HepG2 (cell line): Measurements from ENCODE around the gene CLIC4. TPM values are rescaled to one million over a fixed set of nuclear protein-coding genes. Genes with fewer than 3 reads are reported as not detected.

Experiments used
- ATF3 ChIP-seq: sonication (generic); formaldehyde crosslinking; IDR thresholded peaks from 2 replicates; pipeline ENCODE4 v1.4.0; 2020; ENCODE audit warnings: missing genetic modification reagents
- CCAR2 ChIP-seq: fragments of 200-400 bp; formaldehyde crosslinking; optimal IDR thresholded peaks from 2 replicates; pipeline ENCODE3; 2018; ENCODE audit warnings: low read depth, mild to moderate bottlenecking, low read length, moderate library complexity
- DRAP1 ChIP-seq: IDR thresholded peaks from 2 replicates; pipeline ENCODE4 v1.6.1; 2016; ENCODE audit warnings: missing genetic modification reagents, missing compliant biosample characterization
- NAIF1 ChIP-seq: sonication (generic); formaldehyde crosslinking; IDR thresholded peaks from 2 replicates; pipeline ENCODE4 v1.5.0; 2020; ENCODE audit warnings: mild to moderate bottlenecking, missing genetic modification reagents, borderline replicate concordance
- NCOR1 ChIP-seq: fragments of 200-600 bp; sonication (generic); IDR thresholded peaks from 2 replicates; pipeline ENCODE4 v1.7.0; 2017; ENCODE audit warnings: antibody characterized with exemption, low read length, borderline replicate concordance
- NR2F6 ChIP-seq, 2 experiments: IDR thresholded peaks; 2 replicates each; pipeline ENCODE4 v1.6.1; 2016; ENCODE audit warnings: antibody characterized with exemption in 1 of 2, mild to moderate bottlenecking in 1 of 2
- YEATS2 ChIP-seq: sonication (generic); formaldehyde crosslinking; IDR thresholded peaks from 2 replicates; pipeline ENCODE4 v1.4.0; 2020; ENCODE audit warnings: missing genetic modification reagents, borderline replicate concordance
- ZNF101 ChIP-seq: sonication (generic); formaldehyde crosslinking; IDR thresholded peaks from 2 replicates; pipeline ENCODE4 v1.4.0; 2020; ENCODE audit warnings: mild to moderate bottlenecking, low read depth, missing genetic modification reagents, borderline replicate concordance
- ZNF230 ChIP-seq: sonication (generic); formaldehyde crosslinking; IDR thresholded peaks from 2 replicates; pipeline ENCODE4 v1.4.0; 2020; ENCODE audit warnings: mild to moderate bottlenecking, missing genetic modification reagents
- ZNF343 ChIP-seq: sonication (generic); formaldehyde crosslinking; IDR thresholded peaks from 2 replicates; pipeline ENCODE4 v1.4.0; 2020; ENCODE audit warnings: mild to moderate bottlenecking, missing genetic modification reagents
- ZNF543 ChIP-seq: sonication (generic); formaldehyde crosslinking; IDR thresholded peaks from 2 replicates; pipeline ENCODE4 v1.4.0; 2020; ENCODE audit warnings: mild to moderate bottlenecking, missing genetic modification reagents
- ZNF83 ChIP-seq: sonication (generic); formaldehyde crosslinking; IDR thresholded peaks from 2 replicates; pipeline ENCODE4 v1.4.0; 2020; ENCODE audit warnings: missing genetic modification reagents, mild to moderate bottlenecking, borderline replicate concordance
- polyA plus RNA-seq, 8 experiments: library from polyadenylated mRNA; depleted of rRNA in 3 of 8; stranded (reverse) in 7 of 8; unstranded in 1 of 8; fragments of >200 nt; fragmentation: Illumina TruSeq in 4 of 8; extraction: Trizol in 4 of 8; gene quantifications; 2 replicates each; pipeline versions ENCODE4 v1.2.1 to v1.2.3, GENCODE V29; 2011 to 2016; ENCODE audit warnings: low read depth in 4 of 8, missing spikeins in 1 of 8, mixed read lengths in 1 of 8; ENCODE audit not compliant: insufficient read depth in 1 of 8
- total RNA-seq, 5 experiments: library from RNA; depleted of rRNA; stranded (reverse); fragments of >200 nt; fragmentation: Illumina TruSeq; extraction: Trizol; gene quantifications; 2 replicates each; pipeline ENCODE4 v1.2.3, GENCODE V29; 2016; ENCODE audit warnings: low read depth in 1 of 5
- TF ChIP-seq, protein P1 (sequence below): IDR thresholded peaks from 2 replicates; pipeline ENCODE4 v1.6.1; 2016; ENCODE audit warnings: low read depth
- TF ChIP-seq, protein P2 (sequence below): sonication (generic); formaldehyde crosslinking; IDR thresholded peaks from 2 replicates; pipeline ENCODE4 v1.4.0; 2020; ENCODE audit warnings: missing genetic modification reagents, borderline replicate concordance
- TF ChIP-seq, protein P3 (sequence below): sonication (generic); formaldehyde crosslinking; IDR thresholded peaks from 2 replicates; pipeline ENCODE4 v1.4.0; 2020; ENCODE audit warnings: missing genetic modification reagents

The CLIC4 gene
- total and polyA plus RNA-seq, 2 of the 13 experiments (the other 11 are each of a cell fraction or from before 2014, with no cell fraction given): 23.3 to 77.4 TPM

DNA sequence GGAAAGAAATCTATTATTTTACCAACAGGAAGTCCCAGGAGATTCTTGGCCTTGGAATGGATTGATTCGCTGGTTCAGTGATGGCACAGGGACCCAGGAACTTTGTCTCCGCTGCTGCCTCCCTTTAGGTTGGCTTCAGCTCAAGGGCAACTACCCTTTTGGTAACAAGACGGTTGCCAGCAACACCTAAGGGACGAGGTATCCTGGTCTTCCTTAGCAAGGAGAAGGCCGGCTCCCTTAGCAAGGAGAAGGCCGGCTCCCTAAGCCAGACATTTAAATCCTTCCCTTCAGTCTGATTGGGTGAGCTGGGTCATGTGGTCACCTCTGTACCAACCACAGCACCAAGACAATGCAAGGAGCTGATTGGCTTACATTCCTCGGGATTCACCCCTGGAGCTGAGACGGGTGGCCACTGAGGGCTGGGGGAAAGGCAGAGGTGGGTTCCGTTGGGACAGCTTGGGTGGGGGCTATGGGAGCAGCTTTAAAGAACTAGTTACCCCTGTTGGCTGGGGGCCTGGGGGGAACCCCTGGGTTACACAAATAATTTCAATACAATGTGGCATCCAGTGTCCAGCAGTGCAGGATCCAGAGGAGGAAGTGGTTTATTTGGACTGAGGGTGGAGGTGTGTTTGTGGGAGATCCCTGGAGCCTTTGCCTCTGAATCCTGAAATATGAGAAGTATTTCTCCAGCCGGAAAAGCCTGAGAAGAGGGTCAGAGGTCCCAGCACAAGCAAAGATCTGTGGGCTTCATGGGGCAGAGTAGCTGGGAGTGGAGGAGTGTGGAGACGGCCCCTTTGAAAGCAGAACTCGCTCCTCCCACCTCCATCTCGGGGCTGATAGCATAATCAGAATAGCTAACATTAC is 20.7 kb upstream of the CLIC4 start (continued):
- TF ChIP-seq DRAP1 (CRISPR knock-in tag): peak; percentile 96
- TF ChIP-seq ZNF101 (CRISPR knock-in tag): no peak; the same call in 1 of the 2 replicates
- 0 out of 2 replicates have a peak, but pooled peaks have one; percentile 56 for TF ChIP-seq ZNF543 (CRISPR knock-in tag)
- TF ChIP-seq, protein P1, sequence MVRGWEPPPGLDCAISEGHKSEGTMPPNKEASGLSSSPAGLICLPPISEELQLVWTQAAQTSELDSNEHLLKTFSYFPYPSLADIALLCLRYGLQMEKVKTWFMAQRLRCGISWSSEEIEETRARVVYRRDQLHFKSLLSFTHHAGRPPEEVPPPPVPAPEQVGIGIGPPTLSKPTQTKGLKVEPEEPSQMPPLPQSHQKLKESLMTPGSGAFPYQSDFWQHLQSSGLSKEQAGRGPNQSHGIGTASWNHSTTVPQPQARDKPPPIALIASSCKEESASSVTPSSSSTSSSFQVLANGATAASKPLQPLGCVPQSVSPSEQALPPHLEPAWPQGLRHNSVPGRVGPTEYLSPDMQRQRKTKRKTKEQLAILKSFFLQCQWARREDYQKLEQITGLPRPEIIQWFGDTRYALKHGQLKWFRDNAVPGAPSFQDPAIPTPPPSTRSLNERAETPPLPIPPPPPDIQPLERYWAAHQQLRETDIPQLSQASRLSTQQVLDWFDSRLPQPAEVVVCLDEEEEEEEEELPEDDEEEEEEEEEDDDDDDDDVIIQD (CRISPR knock-in tag): peak; percentile 63
- TF ChIP-seq YEATS2 (CRISPR knock-in tag): peak; percentile 74; the same call in 1 of the 2 replicates
- TF ChIP-seq NCOR1: peak; percentile 44; the same call in 1 of the 2 replicates
- TF ChIP-seq ZNF343 (CRISPR knock-in tag): 0 out of 2 replicates have a peak, but pooled peaks have one; percentile 35
- TF ChIP-seq, protein P2, sequence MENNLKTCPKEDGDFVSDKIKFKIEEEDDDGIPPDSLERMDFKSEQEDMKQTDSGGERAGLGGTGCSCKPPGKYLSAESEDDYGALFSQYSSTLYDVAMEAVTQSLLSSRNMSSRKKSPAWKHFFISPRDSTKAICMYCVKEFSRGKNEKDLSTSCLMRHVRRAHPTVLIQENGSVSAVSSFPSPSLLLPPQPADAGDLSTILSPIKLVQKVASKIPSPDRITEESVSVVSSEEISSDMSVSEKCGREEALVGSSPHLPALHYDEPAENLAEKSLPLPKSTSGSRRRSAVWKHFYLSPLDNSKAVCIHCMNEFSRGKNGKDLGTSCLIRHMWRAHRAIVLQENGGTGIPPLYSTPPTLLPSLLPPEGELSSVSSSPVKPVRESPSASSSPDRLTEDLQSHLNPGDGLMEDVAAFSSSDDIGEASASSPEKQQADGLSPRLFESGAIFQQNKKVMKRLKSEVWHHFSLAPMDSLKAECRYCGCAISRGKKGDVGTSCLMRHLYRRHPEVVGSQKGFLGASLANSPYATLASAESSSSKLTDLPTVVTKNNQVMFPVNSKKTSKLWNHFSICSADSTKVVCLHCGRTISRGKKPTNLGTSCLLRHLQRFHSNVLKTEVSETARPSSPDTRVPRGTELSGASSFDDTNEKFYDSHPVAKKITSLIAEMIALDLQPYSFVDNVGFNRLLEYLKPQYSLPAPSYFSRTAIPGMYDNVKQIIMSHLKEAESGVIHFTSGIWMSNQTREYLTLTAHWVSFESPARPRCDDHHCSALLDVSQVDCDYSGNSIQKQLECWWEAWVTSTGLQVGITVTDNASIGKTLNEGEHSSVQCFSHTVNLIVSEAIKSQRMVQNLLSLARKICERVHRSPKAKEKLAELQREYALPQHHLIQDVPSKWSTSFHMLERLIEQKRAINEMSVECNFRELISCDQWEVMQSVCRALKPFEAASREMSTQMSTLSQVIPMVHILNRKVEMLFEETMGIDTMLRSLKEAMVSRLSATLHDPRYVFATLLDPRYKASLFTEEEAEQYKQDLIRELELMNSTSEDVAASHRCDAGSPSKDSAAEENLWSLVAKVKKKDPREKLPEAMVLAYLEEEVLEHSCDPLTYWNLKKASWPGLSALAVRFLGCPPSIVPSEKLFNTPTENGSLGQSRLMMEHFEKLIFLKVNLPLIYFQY (CRISPR knock-in tag): no peak; the same call in 1 of the 2 replicates
- 0 out of 2 replicates have a peak, but pooled peaks have one; percentile 69 for TF ChIP-seq ZNF83 (CRISPR knock-in tag)
- TF ChIP-seq NR2F6 (IDR thresholded peaks at IDR 0.05): peak; percentile 78
- TF ChIP-seq NR2F6 (CRISPR knock-in tag; IDR thresholded peaks at IDR 0.05): peak; percentile 59; the same call in 1 of the 2 replicates
- TF ChIP-seq, protein P3, sequence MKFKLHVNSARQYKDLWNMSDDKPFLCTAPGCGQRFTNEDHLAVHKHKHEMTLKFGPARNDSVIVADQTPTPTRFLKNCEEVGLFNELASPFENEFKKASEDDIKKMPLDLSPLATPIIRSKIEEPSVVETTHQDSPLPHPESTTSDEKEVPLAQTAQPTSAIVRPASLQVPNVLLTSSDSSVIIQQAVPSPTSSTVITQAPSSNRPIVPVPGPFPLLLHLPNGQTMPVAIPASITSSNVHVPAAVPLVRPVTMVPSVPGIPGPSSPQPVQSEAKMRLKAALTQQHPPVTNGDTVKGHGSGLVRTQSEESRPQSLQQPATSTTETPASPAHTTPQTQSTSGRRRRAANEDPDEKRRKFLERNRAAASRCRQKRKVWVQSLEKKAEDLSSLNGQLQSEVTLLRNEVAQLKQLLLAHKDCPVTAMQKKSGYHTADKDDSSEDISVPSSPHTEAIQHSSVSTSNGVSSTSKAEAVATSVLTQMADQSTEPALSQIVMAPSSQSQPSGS (CRISPR knock-in tag): no peak
- peak; percentile 36; the same call in 1 of the 2 replicates for TF ChIP-seq ZNF230 (CRISPR knock-in tag)
- 0 out of 2 replicates have a peak, but pooled peaks have one; percentile 45 for TF ChIP-seq ATF3 (CRISPR knock-in tag)
- peak; percentile 27 for TF ChIP-seq CCAR2
- TF ChIP-seq NAIF1 (CRISPR knock-in tag): no peak
